ENCODE measurements around the gene NPRL2.
A peak's percentile ranks its signal among the peaks of the same experiment; 100 is the strongest.

The NPRL2 gene

GRCh38 chr3:50333744-50334328 is 16.7 kb downstream of the NPRL2 start:
- no peak for FAIRE-seq
- no peak for DNase-seq (ENCODE audit: extremely low spot score, insufficient read length, low read depth)

GRCh38 chr3:50331364-50331907 is 19.1 kb downstream of the NPRL2 start:
- DNase-seq (ENCODE audit: extremely low spot score, insufficient read length, low read depth) (no peak), FAIRE-seq (no peak)

GRCh38 chr3:50330330-50330729 is 20.2 kb downstream of the NPRL2 start:
- DNase-seq (ENCODE audit: extremely low spot score, insufficient read length, low read depth): no peak
- no peak for FAIRE-seq

GRCh38 chr3:50327943-50328691 is 22.5 kb downstream of the NPRL2 start, which contains the start of gene TUSC2:
TSS of gene TUSC2 (minus strand) at chr3:50328223. CDS start at chr3:50328099, 124 bp downstream.
- FAIRE-seq (peak; percentile 97), DNase-seq (ENCODE audit: extremely low spot score, insufficient read length, low read depth) (peak; percentile 92)

DNA sequence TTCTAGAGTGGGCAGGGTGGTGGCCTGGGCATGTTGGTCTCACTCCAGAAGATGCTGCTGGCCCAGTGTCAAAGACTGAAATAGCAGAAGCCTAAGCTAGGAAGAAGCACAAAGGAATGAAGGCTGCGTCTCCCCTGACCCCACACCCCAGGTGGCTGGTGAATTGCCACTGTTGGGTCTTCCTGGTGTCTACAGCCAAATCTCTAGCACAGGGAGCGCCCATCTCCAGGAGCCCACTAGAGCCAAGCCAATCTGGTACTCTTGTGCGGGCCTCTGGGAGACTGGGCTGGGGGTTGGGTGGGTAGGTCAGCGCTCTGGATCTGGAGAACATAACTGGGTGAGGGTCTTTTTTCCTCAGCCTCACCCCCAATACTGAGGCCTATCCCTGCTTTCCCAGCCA is 23.4 kb downstream of the NPRL2 start:
- FAIRE-seq (no peak), DNase-seq (ENCODE audit: extremely low spot score, insufficient read length, low read depth) (no peak)

DNA sequence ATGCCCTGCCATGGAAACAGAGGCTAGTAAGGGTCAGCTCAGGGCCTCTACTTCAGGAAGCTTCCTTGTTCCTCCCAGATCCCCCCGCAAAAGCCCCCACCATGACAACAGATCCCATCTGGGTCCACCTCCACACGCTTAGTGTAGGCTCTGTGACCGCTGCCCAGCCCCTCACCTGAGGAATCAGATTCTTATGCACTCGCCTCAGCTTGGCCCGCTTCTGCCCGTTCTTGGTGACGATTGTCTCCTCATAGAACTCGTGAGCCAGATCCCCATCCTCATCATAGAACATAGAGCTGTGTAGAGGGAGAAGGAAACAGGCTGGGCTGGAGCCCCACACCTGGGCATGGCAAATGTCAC is 24.4 kb downstream of the NPRL2 start:
- DNase-seq (ENCODE audit: extremely low spot score, insufficient read length, low read depth) (no peak), FAIRE-seq (no peak)

DNA sequence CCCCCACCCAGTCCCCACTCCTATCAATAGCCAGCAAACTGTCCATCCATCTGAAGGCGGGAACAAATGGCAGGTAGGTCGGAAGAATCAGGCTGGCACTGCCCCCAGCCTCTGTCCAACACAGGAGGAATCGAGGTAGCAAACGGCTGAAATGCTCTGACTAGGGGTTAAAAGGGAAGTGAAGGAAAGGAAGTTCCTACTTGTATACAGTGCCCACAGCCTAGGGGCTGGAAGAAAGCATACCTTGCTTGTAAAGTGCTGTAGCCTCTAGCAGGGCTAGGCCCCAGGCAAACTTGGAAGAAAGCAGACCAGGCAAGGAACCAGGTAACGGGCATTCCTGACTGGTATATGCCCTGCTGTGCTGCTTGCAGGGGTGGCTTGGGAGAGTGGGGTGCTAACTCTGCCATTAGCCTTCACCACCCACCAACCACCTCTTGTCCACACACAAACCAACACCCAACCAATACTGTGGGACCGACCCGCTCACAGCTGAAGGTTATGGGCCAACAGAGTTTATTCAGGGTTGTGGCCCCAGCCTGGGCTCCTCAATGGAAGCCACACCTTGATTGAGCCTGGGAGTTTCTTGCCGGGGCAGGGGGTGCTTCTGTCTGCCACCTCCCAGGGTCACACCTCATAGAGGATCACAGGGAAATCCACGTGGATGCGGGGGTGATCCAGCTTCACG is 24.9 kb downstream of the NPRL2 start:
- no peak for FAIRE-seq

DNA sequence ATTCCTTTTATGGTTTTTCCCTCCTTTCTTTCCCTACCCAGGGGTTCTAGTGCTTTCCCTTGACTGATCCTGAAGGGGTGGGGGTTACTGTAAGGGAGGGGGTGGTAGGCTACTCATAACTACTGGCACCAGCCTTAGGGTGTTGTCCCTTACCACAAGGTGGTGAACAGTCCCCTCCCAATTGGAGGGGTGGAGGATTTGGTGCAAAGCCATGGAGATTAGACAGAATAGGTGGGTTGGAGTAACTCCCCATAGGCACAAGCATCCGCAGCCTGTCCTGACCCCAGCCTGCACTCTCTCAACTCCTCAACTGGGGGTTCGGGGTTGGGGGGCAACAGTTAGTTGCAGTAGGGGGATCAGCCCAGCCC is 25.5 kb downstream of the NPRL2 start:
- DNase-seq (ENCODE audit: extremely low spot score, insufficient read length, low read depth) (no peak), FAIRE-seq (no peak)

More for the DNA sequence above, 24.9 kb downstream of the NPRL2 start:
- DNase-seq (ENCODE audit: extremely low spot score, insufficient read length, low read depth): no peak

DNA sequence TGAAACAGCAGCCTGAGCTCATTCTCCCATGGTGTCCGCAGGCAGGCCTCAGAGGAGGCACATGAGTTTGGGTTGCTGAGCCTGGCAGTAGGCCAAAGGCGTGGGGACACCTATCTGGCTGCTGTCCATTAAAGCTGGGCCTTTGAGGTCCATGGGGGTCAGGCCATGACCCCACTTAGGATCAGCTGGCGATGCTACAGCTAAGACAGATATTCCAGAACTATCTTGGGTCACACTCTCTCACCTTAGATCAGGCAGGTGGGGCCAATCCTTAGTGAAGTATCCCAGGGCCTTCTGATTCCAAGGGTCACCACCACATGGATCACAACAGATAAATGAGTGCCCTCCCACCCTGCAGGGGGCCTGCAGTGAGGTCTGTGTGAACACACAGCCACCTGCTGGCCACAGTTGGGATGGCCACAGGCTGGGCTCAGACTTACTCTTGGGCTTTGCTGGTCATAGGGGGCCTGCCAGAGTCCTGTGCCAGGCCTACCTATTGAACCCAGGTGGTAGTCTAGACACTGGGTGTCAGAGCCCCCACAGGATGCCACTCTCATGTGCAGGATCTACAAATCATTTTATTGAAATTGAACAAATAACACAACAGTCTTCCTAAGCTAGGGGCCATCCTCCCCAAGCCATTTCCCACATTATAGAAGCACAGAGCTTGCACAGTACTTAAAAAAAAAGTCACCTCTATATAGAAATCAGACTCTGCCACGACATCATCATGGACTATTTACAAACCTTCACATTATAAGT is 26.0 kb downstream of the NPRL2 start:
- DNase-seq (ENCODE audit: extremely low spot score, insufficient read length, low read depth): no peak
- FAIRE-seq: peak; percentile 76

DNA sequence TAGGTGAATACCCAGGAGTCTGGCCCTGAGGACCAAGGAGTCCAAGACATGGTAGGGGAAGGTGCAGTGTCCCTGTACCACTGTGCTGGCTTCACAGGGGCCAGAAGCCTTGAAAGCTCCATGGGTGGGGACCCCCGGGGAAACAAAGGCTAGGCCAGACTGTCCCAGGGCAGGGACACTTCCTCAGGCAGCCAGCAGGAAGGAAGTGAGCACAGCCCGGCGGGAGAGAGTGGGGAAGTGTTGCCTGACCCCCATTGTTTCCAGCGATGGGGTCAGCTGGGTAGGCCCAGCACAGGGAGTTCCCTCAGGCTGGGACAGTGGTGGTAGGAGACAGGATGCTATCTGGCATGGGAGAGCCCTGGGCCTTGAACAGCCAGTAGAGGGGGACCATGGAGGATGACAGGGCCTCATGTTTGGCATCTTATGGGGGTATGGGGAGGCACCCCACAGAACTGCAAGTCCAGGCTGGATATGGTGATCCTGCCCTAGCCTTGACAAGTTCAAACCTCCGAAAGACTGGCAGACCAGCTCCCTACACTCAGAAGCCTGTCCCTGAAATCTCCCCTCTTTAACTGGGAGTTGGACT is 26.9 kb downstream of the NPRL2 start:
- no peak for DNase-seq (ENCODE audit: extremely low spot score, insufficient read length, low read depth)
- FAIRE-seq: no peak

GRCh38 chr3:50323092-50323600 is 27.4 kb downstream of the NPRL2 start:
- FAIRE-seq: no peak
- no peak for DNase-seq (ENCODE audit: extremely low spot score, insufficient read length, low read depth)

DNA sequence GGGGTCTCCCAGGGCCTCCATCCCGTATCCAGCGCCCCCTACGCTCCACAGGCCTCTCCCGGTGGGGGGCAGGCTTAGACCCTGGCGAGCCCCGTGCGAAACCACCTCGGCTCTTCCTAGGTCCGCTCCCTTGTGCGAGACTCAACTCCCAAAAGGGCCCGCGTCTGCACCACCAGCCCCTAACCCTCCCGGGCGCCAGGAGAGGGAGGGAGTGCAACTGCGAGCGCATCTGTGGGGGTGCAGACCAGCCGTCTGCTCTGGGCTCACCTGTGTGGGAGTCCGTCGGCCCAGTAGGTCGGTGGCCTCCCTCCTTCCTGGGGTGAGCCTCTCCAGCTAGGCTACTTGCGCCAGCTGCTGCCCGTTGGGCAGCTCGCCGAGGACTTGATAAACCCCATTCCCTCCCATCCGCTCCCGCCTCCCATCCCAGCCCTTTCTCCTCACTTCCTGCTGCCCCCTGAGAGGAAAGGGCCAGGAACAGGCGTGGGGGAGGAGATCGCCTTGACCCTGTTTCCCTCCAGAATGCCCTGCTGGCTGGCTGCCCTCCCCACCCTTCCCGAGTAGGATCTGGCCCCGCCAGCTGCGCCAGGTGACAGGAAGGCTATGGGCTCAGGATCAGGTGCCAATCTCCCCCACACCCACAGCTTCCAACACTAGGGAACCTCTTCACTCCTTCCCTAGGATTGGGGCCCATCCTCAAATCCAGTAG is 28.0 kb downstream of the NPRL2 start, which contains the start of gene HYAL2:
TSS of gene HYAL2 (minus strand) at position 360 of the 706 bp plus-strand sequence. CDS start 2,256 bp downstream, outside the sequence.
- no peak for FAIRE-seq
- DNase-seq (ENCODE audit: extremely low spot score, insufficient read length, low read depth): no peak

- no peak for DNase-seq (ENCODE audit: extremely low spot score, insufficient read length, low read depth)
- no peak for FAIRE-seq
These were observed 28.5 kb downstream of the NPRL2 start for GRCh38 chr3:50322115-50322385.

DNA sequence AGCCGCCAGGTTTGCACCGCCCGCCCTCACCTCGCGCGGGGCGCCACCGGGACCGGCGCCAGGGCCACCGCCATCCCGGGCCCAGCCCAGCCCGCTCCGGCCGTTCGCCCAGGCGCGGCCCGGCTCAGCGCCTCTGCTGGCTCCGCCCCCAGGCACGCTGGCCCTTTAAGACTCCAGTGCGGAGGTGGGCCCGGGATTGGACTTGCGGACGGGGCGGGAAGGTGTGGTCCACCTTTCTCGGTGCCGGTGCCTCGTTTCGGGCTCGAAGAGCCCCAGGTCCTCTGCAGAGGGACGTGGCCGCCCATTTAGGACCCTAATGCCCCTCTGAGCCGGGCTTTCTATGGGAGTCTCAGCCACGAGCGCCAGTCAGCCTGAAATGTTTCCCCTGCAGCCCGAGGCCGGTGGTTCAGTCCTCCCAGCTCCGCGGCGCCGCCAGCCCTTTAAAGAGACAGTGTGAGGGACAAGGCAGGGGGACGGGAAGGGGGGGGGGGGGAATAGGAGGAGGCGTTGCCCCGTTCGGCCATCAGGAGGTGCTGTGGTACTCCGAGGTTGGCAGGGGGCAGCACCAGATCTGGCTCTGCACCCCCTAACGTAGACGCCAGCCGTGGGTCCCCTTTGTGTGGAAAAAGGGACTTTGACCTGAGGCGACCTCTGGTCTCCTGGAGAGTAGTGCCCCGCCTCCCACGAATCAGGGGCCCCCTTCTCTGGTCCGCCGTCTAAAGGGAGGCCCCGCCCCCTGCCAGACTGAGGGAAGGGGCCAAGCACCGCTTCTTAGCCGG is 29.1 kb downstream of the NPRL2 start:
- FAIRE-seq: peak; percentile 77

GRCh38 chr3:50320853-50321335 is 29.7 kb downstream of the NPRL2 start:
- DNase-seq (ENCODE audit: extremely low spot score, insufficient read length, low read depth) (no peak), FAIRE-seq (peak; percentile 61)

More for the DNA sequence above, 29.1 kb downstream of the NPRL2 start:
- DNase-seq (ENCODE audit: extremely low spot score, insufficient read length, low read depth): no peak

DNA sequence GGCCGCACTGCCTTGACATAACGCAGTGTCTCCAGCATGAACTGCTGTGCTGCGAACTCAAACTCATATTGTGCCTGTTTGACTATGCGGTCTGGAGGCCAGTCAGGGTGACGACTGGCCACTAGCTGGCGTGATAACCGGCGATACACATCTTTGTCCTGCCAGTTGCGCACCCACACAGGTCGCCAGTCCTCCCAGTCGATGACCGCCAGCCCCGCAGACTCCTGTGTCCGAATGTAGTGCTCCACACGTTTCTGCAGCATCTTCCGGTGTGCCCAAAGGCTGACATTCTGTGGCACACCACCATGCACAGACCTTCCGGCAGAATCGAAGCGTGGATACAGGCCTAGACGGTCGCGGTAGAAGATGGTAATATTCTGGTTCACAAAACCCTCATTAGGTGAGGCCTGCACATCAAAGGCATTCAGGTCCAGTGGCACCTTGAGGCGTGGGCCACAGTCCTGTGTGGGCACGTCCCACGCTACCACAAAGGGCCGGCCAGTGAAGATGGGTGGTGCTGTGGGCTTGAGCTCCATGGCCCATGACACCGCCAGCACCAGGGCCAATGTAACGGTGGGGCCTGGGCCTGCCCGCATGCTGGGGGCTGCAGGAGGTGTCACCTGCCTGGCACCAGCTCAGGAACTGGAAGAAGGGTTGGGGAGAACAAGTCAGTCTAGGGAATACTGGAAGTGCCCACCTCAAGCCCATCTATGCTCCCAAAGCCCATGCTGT is 30.5 kb downstream of the NPRL2 start:
- no peak for DNase-seq (ENCODE audit: extremely low spot score, insufficient read length, low read depth)
- no peak for FAIRE-seq

GRCh38 chr3:50319181-50319893 is 31.2 kb downstream of the NPRL2 start:
- DNase-seq (ENCODE audit: extremely low spot score, insufficient read length, low read depth): no peak
- no peak for FAIRE-seq
